ENCODE measurements around the gene JARID2.

DNA sequence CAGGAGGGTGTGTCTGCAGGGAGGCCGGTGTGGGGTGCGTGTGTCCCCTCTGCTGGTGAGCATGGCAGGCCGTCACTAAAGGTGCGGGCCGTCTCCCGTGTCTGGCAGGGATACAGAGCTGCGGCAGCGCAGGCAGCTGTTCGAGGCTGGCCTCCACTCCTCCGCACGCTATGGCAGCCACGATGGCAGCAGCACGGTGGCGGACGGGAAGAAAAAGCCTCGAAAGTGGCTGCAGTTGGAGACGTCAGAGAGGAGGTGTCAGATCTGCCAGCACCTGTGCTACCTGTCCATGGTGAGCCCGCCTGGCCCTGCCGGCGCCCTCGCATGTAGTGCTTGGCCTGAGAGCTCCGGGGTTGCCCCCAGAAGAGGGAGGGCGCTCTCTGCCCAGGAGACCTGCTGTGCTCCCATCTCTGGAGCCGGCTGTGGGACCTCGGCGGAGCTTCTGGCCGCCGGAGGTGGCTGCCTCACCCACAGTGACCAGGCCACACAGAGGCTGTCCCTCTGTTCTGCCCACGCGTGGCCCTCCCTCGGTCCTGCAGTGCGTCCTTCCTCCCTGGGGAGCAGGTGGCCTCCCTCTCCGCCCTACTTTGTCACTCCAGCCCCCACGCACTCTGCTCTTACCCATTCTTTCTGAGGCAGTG is 267.4 kb downstream of the JARID2 start:
- TF ChIP-seq, protein P1, sequence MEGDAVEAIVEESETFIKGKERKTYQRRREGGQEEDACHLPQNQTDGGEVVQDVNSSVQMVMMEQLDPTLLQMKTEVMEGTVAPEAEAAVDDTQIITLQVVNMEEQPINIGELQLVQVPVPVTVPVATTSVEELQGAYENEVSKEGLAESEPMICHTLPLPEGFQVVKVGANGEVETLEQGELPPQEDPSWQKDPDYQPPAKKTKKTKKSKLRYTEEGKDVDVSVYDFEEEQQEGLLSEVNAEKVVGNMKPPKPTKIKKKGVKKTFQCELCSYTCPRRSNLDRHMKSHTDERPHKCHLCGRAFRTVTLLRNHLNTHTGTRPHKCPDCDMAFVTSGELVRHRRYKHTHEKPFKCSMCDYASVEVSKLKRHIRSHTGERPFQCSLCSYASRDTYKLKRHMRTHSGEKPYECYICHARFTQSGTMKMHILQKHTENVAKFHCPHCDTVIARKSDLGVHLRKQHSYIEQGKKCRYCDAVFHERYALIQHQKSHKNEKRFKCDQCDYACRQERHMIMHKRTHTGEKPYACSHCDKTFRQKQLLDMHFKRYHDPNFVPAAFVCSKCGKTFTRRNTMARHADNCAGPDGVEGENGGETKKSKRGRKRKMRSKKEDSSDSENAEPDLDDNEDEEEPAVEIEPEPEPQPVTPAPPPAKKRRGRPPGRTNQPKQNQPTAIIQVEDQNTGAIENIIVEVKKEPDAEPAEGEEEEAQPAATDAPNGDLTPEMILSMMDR (IDR thresholded peaks at IDR 0.05; ENCODE audit: poor library complexity, severe bottlenecking), result no peak
- TF ChIP-seq POLR2AphosphoS5 (IDR thresholded peaks at IDR 0.05) (no peak), EZH2 (IDR thresholded peaks at IDR 0.05; ENCODE audit: borderline replicate concordance, insufficient read depth, low read length, poor library complexity, severe bottlenecking) (no peak), TAF1 (IDR thresholded peaks at IDR 0.05; ENCODE audit: low read depth) (no peak), RAD21 (conservative IDR thresholded peaks at IDR 0.05) (no peak), SMC3 (conservative IDR thresholded peaks at IDR 0.05; ENCODE audit: poor library complexity) (no peak)
- TF ChIP-seq, protein P2, sequence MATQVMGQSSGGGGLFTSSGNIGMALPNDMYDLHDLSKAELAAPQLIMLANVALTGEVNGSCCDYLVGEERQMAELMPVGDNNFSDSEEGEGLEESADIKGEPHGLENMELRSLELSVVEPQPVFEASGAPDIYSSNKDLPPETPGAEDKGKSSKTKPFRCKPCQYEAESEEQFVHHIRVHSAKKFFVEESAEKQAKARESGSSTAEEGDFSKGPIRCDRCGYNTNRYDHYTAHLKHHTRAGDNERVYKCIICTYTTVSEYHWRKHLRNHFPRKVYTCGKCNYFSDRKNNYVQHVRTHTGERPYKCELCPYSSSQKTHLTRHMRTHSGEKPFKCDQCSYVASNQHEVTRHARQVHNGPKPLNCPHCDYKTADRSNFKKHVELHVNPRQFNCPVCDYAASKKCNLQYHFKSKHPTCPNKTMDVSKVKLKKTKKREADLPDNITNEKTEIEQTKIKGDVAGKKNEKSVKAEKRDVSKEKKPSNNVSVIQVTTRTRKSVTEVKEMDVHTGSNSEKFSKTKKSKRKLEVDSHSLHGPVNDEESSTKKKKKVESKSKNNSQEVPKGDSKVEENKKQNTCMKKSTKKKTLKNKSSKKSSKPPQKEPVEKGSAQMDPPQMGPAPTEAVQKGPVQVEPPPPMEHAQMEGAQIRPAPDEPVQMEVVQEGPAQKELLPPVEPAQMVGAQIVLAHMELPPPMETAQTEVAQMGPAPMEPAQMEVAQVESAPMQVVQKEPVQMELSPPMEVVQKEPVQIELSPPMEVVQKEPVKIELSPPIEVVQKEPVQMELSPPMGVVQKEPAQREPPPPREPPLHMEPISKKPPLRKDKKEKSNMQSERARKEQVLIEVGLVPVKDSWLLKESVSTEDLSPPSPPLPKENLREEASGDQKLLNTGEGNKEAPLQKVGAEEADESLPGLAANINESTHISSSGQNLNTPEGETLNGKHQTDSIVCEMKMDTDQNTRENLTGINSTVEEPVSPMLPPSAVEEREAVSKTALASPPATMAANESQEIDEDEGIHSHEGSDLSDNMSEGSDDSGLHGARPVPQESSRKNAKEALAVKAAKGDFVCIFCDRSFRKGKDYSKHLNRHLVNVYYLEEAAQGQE (IDR thresholded peaks at IDR 0.05; ENCODE audit: borderline replicate concordance), result no peak
